Activated CD4-positive, alpha-beta T cell treated with anti-CD3 and anti-CD28 coated beads, Interleukin-2, amount 50 U/mL, for 1 hour (primary cell): Measurements from ENCODE around the gene KIAA0513.
"Not testable (repeated sequence)": the region's sequence is repeated elsewhere in the genome, so short reads cannot be mapped to it uniquely, and the experiment has no call there.

ENCODE experiments used
- DNase-seq: peaks from one replicate; pipeline ENCODE4 v3.0.0-alpha.2; 2020

Gene KIAA0513

DNA sequence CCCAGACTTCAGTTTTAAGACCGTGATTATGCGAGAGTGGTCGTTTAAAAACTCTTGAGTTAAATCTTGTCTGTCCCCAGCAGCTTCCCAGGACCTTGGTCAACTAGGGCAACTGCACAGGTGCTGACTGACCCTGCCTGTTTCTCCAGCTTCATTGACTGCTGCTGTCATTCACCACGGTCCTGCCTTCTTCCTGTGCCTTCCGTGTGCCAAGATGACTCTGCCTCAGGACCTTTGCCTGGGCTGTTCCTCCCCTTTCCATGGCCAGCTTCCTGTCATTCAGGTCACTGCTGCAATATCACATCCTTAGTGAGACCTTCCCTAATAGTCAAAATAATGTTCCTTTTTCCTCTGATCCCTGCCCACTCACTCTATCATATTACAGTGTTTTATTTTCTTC, 3.9 kb downstream of the KIAA0513 start:
- no peak for DNase-seq

DNA sequence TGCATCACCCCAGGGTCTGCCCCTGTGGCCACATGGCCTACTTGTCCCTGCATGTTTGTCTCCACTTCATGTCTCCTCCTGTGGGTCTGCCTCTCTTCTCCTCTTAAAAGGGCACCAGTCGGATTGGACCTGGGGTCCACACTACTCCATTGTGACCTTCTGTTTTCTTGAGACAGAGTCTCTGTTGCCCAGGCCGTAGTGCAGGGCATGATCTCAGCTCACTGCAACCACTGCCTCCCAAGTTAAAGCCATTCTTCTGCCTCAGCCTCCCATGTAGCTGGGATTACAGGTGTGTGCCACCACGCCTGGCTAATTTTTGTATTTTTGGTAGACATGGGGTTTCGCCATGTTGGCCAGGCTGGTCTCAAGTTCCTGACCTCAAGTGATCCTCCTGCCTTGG, 4.6 kb downstream of the KIAA0513 start:
- not testable (repeated sequence) for DNase-seq

DNA sequence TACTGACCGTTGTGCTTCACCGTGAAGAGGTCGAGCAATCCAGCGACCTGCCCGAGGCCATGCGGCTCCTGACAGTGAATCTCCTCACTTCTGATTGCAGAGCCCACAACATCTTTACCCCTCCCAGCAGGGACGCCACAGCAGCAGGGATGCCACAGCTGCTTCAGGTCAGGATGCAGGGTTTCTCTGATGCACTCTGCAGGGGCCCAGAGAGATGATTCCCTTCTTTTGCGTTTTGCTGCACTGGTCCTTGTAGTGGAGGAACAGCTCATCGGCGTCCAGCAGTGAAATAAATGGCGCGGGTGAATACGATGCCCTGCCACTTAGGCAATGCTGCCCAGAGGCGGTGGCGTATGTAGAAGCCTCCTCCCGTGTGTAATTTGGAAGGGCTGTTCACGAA, 5.6 kb downstream of the KIAA0513 start:
- DNase-seq = no peak

DNA sequence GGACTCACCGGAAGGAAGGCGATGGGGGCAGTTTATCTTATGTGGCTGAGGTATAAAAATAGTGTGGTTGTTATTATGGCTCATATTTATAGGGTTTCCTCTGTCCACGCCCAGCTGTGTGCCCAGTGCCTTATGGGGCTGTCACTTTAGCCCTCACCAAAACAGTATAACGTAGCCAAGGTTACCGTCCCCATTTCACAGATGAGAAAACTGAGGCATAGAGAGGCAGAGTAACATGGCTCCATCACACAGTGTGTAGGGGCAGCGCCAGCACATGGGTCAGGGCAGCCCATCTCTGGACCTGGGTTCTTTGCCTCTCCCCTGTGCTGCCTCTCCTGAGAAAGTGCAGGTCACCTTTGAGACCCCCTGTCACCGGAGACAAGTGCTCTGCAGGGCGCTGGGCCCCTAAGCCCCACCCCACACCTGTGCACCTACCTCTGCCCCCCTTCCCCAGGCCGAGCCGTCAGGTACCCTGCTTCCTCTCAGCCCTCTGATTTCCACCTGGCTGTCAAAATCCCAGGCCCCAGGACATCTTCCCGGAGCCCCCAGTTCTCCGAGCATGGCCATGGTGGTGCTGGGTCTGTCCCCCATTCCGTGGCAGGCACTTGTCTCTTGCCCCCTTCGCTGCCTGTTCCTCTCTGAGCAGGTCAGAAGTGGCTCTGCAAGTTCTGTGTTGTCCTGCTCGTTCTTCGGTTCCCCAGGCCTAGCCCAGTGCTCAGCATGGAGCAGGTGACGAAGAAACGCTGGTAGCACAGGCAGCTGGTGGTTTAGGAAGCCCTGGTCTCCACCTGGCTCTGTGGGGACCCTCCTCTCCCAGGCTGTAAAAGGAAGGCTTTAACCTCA, 7.2 kb downstream of the KIAA0513 start:
- no peak for DNase-seq

DNA sequence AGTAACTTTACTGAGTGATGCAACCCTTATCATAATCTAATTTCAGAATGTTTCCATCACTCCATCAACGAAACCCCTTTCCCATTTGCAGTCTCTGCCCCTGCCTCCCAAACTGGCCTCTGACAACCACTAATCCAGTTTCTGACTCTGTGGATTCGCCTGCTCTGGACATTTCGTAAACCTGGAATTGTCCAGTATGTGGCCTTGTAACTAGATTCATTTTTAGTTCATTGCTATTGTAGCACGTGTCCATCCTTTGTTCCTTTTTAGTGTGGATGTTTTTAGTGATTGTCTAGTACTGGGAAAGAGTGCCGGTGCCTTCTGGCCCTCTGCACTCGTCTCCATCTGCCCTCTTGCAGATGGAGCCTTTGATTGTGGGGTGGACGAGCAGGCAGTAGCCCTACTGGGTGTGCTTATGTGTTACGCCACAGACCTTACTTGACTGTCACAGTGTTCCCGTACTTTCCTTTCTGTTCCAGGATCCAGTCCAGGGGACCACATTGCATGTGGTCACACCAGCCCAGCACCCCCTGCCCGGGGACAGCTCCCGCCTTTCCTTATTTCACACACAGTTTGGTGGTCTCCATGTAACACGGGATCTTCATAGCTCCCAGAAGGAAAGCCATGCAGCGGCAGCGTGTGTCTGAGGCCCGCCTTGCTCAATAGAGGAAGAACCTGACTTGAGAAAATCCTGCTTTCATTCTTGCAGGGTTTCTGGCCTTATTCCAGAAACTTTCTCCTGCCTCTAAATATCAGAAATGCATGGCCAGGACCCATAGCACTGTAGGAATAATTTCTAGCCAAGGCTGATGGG, 8.8 kb downstream of the KIAA0513 start:
- DNase-seq = no peak

DNA sequence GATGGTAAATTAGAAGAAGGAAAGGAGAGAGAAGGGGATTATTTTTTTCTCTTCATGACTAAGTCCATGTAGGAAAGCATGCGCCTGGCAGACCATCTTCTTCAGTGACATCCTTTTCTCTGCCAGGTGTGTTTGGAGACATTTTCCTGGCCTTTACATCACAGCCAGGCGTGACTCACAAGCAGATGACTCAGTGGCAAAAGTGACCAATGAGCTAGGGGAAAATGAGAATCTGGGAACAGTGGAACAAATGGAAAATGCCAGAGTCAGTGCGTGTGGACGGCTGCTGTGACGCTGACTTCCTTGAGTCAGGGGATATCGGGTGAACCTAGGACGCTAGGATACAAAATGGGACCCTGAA, 9.4 kb downstream of the KIAA0513 start:
- DNase-seq = no peak

DNA sequence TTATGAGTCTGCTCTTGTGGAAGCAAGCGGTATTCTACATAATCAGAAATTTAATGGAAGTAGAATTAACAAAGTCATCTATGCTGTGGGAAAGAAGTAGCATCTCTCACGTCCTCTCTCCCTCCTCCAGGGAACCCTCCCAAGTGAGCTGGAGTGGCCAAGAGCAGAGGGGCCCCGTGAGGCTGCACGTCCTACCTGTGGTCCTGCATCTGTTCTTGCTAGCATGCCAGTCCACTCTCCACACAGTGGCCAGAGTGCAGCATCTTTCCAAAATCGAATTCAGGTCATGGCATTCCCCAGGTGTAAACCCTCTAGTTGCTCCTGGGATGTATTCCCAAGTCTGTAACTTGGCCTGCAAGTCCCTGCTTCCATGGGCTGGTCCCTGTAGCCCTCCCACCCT, 10.1 kb downstream of the KIAA0513 start:
- no peak for DNase-seq

DNA sequence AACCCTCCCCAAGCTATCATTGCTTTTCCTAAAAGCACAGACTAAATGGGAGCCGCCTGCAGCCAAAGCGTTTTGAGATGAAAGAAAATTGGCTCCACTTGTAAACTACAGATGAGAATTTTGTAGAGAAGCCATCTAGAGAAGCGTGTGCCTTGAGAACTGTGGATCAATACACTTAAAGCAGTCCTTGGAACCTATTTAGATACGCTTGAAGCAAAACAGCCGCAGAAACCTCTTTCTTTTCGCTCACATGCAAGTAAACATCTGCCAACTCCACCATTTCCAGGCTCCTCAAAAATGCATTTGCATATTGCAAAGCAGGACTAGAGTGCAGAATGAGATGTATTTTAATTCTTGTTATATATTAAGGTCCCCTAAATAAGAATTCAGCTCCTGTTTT, 13.1 kb downstream of the KIAA0513 start:
- no peak for DNase-seq

DNA sequence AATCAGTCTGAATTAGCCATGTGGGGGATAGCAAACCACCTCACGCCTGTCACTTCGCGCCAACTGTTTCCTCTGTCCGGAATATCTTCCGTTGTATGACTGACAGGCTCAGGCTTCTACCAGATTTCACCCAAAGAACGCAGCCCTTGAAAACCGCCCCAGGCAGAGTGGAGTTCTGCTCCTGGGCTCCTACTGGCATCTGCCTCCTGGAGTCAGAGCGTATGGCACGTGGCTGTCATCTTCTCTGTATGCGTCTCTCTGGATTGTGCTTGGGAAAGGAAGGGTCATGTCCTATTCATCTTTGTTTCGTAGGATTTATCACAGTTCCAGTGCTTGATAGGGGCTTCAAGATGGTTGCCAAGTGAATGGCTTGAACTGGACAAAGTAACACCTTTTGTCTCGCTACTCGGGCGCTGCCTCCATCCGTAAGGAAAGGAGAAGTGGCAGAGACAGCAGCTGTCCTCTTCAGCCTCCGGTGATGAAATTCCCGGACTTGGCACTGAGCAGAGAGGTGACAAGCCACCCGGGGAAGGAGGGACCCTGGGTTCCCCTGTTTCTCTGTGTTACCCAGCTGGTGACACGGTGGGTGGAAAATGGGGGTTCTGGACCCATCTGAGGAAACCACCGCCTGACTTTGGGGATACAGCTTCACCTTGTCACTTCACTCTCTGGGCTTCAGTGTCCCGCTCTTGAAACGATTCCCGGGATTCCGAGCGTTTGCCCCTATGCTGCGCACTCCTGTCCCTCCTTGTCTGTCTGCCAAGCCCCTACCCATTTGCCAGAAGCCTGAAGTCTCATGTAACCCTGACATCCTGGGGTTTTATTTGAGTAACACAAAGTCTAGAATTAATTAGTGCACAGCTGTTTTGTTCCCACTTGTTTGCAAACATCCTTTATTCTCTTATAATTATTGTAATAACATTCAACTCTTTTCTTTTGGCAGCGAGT, 13.9 kb downstream of the KIAA0513 start:
- no peak for DNase-seq

DNA sequence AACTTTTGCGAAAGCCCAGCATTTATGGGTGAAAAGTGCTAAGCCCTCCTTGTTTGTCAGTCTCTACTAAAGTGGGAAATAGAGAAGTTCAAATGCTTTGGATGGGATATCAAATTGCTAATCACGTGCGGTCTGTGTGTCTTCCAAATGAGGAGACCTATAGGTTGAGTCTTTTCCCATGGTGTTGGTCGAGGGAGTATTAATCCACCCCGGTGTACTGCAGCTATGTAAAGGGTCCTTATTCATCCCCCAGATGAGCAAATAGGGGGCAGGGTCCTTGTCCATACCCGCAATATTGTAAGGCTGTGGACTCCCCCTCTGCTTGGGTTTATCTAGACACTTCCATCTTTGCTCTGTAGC, 14.6 kb downstream of the KIAA0513 start:
- no peak for DNase-seq

DNA sequence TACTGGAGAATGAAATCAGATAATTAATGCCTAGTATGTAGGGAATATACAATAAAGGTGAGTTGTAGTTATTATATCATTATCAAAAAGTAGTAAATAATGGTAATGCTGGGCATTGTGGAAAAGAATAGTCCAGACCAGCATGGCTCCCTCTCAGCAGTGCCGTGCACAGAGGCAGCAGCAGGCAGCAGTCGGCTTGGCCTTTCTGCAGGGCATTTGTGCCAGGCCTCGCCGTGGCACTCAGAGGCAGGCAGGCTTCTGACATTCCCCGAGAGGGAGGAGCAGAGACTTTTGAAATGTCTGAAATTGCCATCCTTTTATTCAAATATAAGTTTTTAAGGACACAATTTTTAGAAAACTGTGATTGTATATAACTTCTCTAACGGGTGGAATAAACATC, 15.0 kb downstream of the KIAA0513 start:
- no peak for DNase-seq

DNA sequence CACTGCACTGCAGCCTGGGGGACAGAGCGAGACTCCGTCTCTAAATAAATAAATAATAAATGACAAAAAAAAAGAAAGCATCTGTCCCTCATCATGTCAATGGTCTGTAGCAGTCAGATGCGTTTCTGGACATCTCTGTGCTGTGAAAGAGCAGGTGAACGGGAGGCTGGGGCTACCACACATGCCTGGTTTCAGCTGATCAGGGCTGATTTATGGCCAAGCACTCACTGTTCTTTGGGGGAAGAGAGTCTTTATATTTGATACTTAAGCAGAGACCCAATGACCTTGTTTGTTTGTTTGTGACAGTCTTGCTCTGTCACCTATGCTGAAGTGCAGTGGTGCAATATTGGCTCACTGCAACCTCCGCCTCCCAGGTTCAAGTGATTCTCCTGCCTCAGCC, 17.5 kb downstream of the KIAA0513 start:
- no peak for DNase-seq

DNA sequence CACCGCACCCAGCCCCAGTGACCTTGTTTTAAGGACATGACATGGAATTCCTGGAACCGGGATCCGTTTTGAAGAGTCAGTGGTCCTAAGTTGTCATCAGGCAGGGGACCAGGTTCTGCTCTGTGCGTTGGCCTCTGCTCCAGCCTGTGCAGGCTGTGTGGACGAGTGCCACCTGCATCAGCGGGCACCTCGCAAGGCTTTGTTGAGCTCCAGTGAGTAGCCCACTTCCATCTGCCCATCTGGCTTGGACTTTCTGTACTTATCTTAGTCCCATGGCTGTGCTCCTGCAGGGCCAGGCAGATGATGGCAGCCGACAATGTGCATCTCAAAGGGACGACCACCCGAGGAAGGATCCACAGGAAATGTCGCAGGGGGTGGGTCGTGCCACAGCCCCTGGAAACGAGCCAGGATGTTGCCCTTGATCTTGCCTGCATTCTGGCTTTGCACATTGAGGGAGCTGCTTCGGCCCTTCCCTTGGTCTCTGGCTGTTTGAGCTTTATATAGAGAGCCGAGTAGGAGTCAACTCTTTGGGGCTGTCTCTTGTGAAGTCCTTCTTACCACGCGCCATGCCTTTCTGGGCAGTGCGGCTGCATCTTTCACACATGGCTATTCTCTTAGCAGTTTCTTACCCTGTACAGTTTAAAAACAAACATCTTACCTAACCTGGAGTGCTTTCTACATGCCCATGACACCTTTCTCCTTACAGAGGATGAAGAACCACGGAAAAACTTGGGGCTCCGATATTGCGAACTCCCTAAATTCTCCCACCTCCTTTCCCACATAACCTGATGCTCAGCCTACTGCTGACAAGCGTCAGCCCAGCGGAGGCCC, 18.3 kb downstream of the KIAA0513 start:
- no peak for DNase-seq

DNA sequence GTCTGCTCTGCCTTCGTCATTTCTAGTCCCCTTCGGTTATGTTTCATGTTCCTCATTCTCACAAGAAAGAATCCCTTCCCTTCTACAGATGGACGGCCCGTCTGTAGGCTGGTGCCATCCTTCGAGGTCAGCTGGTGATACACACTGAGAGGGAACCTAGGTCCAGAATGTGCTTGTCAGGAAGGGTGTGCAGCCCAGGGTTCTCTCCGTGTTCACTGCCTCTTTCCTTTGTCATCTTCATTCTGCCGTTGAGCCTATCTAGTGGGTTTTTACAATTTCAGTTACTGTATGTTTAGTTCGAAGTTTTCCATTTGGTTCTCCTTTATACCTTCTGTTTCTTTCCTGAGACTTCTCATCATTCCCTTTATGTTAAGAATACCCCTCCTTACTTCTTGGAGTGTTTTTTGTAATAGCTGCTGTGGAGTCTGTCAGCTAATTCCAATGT, 18.9 kb downstream of the KIAA0513 start:
- no peak for DNase-seq

DNA sequence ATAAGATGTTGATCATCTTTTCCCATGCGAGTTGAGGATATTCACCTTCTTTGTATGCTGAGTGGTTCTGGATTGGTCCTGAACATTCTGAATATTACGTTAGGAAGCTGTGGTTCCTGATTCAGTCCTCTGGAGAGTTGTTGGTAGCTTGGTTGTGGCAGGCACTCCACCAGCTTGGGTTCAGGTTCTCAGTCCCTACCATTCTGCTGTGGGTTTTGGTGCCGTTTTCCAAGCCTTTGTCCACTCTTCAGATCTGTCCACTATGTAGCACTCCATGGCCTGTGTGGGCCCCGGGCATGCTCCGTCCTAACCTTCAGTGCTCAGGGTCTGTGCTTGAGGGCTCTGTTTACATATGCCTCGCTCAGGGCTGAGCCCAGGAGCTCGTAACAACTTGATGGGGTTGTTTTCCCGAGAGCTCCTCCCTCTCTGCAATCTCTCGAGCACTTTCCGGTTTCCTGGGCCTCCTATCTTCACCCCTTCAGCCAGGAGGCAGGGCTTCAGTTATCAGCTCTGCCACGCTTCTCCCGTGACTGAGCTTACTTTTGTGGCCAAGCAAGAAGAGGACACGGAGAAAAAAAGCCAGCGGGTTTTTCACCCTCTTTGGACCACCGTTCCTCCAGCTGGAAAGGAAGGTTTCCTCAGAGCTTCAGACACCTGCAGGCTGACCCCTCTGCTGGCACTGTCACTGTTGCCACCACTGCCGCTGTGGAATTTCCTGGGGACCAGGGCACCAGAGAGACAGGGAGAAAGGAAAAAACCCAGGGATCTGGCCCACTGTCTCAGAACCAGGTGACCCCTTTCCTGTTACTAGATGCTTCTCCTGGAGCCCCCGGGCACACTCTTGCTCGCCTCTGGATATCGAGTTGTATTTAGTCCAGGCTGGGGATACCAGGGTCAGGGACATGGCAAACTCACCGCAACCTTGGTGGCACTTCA, 19.6 kb downstream of the KIAA0513 start:
- no peak for DNase-seq

DNA sequence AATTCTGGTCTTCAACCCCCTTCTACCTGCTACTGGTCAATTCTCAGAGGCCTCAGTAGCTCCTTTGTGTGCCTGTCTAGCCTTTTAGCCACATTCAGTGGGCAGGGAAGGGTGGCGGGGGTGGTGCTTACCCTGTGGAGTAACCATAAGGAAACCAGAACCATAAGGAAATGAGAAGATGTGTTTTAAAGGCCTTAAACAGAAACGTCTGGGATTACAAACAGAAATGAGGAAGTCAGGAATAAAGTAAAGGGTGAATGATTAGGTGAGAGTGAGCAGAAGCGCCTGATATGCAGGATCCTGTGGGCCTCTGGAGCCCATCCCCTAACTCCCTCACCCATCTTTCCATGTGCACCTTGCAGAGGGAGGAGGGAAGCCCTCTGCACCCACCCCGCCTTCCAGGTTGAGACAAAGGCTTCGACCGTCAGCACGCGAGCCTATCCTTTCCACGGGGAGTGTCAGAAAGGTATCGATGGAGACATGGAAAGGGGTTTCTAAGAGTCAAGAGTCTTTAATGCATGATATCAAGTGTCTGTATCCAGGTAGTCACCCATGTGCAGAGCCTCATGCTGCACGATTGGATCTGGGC, 20.4 kb downstream of the KIAA0513 start:
- DNase-seq = no peak

DNA sequence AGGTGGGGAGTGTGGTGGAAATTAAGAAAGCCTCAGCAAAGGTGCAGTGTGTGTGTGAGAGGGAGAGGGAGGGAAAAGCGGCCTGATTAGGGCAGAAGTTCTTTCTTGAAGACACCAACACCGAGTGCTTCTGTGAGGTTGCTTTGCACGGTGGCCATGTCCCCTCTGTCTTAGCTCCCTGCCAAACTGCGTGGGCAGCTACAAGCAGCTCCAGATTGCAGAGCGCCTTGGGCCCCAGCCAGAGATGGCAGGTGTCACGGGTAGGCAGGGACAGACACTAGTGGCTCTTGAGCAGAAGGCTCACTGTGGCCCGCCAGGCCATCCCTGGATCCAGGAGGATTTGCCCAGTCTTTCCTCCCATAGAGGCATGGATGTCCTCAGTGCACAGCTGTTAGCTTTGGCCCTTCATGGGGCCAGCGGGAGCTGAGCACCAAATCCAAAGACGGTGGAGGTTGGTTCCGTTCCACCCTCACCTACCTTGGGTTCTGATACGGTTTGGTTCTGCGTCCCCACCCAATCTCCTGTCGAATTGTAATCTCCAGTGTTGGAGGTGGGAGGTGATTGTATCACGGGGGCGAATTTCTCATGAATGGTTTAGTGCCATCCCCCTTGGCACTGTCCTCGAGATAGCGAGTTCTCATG, 21.4 kb downstream of the KIAA0513 start:
- DNase-seq = no peak

DNA sequence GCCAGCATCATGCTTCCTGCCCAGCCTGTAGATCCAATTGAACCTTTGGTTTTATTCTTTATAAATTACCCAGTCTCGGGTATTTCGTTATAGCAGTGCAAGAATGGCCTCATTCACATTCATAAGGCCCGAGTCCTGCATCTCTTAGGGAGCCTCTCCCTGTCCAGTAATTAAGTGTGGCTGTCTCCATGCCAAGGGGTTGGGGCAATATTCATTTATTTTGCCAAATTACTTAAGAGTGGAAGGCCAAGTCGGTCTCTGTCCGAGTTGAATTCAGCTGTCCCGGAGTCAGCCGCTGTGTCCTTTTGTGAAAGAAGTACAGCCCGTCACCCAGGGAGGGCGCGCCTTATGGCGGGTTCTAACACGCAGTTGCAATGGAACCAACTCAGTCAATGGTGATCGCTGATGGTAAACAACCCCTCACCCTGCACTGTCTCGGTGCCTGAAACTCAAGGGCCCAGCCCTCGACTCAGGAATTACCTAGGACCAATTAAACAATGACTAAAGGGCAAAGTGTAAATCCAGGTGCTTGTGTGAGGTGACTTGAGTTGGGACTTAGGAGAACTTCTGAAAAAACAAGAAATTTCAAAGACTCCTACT, 22.2 kb downstream of the KIAA0513 start:
- no peak for DNase-seq

DNA sequence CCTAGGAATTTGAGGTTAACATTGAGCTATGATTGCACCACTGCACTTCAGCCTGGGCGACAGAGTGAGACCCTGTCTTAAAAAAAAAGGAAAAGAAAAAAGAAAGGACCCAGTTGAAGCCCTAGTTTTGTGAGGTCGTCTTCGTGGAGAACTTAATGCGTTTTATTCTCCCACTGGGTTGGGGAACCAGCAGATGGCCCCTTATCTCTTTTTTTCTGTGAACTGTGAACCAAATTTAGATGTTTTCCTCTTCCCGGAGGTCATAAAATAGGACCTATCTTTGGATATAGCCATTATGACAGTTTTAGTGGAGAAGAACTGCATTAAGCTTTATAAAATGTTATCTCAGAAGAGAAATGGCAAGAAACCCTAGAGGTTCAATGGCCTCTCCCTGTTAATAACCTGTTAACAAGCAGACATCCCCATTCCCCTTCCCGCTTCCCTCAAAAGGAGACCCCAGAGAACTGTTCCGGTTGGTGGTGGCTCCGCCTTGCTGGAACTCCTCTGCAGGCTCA, 23.5 kb downstream of the KIAA0513 start:
- no peak for DNase-seq

DNA sequence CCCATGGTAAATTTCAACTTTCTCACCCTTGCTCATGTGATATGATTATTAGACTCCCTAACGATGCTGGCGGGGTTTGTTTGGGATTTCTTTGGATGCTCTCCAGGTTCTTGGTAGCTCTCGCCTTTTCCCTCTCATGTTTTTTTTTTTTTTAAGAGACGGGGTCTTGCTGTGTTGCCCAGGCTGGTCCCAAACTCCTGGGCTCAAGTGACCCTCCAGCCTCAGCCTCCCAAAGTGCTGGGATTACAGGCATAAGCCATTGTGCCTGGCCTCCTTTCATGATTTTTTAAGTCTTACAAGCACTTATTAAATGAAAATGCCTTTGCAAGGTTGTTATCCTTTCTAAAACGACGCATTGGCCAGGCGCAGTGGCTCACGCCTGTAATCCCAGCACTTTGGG, 24.1 kb downstream of the KIAA0513 start:
- DNase-seq = no peak
